Activated CD8-positive, alpha-beta T cell treated with anti-CD3 and anti-CD28 coated beads for 36 hours (primary cell): ENCODE results near the gene MATCAP1. TPM values are rescaled to one million over a fixed set of nuclear protein-coding genes. Genes with fewer than 3 reads are reported as not detected.
A peak's percentile ranks its signal among the peaks of the same experiment; 100 is the strongest.

Source experiments
- ATAC-seq: fragments of 200-7000 bp; cut with Tn5 transposase; one replicate; pipeline ENCODE4 v1.10.0; 2021; ENCODE audit warnings: mild to moderate bottlenecking, moderate library complexity
- CTCF ChIA-PET: fragments of 350-600 bp; sonication (Branson Sonifier 250); formaldehyde crosslinking; loops from one replicate; lab custom pipeline; 2021; ENCODE audit warnings: antibody characterized with exemption; lab: Charles Lee
- POLR2A ChIA-PET: fragments of 350-600 bp; sonication (Branson Sonifier 250); formaldehyde crosslinking; loops from one replicate; lab custom pipeline; 2021; ENCODE audit warnings: antibody characterized with exemption; lab: Charles Lee
- DNase-seq: peaks from one replicate; pipeline ENCODE4 v3.0.0-alpha.2; 2020
- H3K27ac Mint-ChIP-seq: one replicate; pipeline ENCODE4 v1.8.0; 2021; ENCODE audit warnings: mild to moderate bottlenecking, mixed read lengths
- H3K27me3 Mint-ChIP-seq: one replicate; pipeline ENCODE4 v1.8.0; 2021; ENCODE audit warnings: mixed read lengths
- H3K36me3 Mint-ChIP-seq: one replicate; pipeline ENCODE4 v1.8.0; 2021; ENCODE audit warnings: low read depth, mixed read lengths
- H3K4me1 Mint-ChIP-seq: one replicate; pipeline ENCODE4 v1.8.0; 2021; ENCODE audit warnings: low read depth, mixed read lengths
- H3K4me3 Mint-ChIP-seq: one replicate; pipeline ENCODE4 v1.8.0; 2021; ENCODE audit warnings: mild to moderate bottlenecking, moderate library complexity, mixed read lengths
- H3K9me3 Mint-ChIP-seq: one replicate; pipeline ENCODE4 v1.8.0; 2021; ENCODE audit warnings: mixed read lengths
- CTCF ChIP-seq: fragments of 200-600 bp; IDR thresholded peaks from one replicate; pipeline ENCODE4 v1.8.0; 2022; ENCODE audit warnings: antibody characterized with exemption, mild to moderate bottlenecking
- intact Hi-C: fragments of 100-400 bp; cut with micrococcal nuclease; formaldehyde crosslinking; loops from one replicate; pipeline ENCODE4 v1.10.0; 2022
- total RNA-seq, 2 experiments: library from RNA; stranded (reverse); gene quantifications; one replicate each; pipeline ENCODE4 v1.2.3, GENCODE V29; 2021

MATCAP1 gene
- total RNA-seq, 2 experiments from 2014 or later, result 49.5 to 49.9 TPM

- no peak for TF ChIP-seq CTCF
- Mint-ChIP-seq H3K4me3 (peak overlapping the region; percentile 66), H3K9me3 (no peaks in the 10 kb centered on the region), H3K27me3 (peaks cover 27% of the 10 kb centered on the region), H3K36me3 (peaks cover 13% of the 10 kb centered on the region), H3K27ac (no peak overlapping the region), H3K4me1 (peaks cover 43% of the 10 kb centered on the region)
- DNase-seq (no peak), ATAC-seq (no peak)
- ChIA-PET POLR2A (interaction anchor here (0.8 to 2.3 kb wide), 8 partner anchors 23 to 176 kb away, joined by 3 to 5 read pairs (median 3); partner anchors contain the start of gene EXOC3L1), CTCF (interaction anchor here (0.6 to 15.9 kb wide), 69 partner anchors 9 to 267 kb away, joined by 3 to 209 read pairs (median 6); partner anchors contain the start of genes CBFB, CES3, CES4A and EXOC3L1)
- intact Hi-C loops, result loop anchor here (5.0 kb wide), 4 partner anchors 122 to 202 kb away; no protein-coding TSS in a partner anchor
Observed at GRCh38 chr16:67154578-67155294, 29.0 kb downstream of the MATCAP1 start.

DNA sequence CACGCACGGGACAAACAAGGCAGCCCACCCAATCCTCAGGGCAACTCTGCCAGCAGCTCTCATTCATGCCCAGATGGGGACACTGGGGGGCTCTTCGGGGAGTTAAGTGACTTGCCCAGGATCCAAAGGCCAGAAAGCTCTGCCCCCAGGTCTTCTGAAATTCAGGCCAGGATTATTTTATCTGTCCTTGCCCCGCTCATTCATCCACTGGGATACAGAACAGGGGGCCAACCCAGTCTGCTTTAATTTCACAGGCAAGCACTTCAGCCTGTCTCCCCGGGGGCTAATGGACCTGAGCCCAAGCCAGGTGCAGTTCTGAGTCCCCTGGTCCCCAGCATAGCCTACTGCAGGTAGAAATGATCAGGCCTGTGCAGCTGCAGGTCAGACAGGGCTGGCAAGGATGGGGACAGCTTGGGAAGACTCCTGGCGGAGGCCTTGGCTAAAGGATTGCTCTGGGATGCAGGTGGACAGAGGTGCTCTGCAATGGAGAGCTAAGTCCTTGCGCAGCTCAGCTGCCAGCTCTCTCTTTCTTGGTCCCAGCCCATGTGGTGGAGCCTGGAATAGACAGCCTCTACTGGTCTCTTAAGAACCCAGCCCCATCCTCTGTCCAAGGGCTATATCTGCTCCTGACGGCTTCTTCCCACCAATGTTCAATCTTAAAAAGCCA is 32.2 kb downstream of the MATCAP1 start:
- H3K27ac Mint-ChIP-seq, result no peak overlapping the region

GRCh38 chr16:67150833-67151396 is 32.8 kb downstream of the MATCAP1 start, which contains the start of gene B3GNT9:
B3GNT9 (minus strand) TSS chr16:67150998; CDS start chr16:67150485, 513 bp downstream.
- ATAC-seq, result peak; percentile 25
- peaks cover 21% of the 10 kb centered on the region for H3K27me3 Mint-ChIP-seq
- ChIA-PET CTCF (interaction anchor here (1.4 to 15.9 kb wide), 6 partner anchors 9 to 197 kb away, joined by 3 to 209 read pairs (median 7); partner anchors contain the start of genes FBXL8, HSF4, NOL3 and TRADD), POLR2A (interaction anchor here (0.6 to 1.8 kb wide), 7 partner anchors 8 to 208 kb away, joined by 3 to 5 read pairs (median 3); no protein-coding TSS in a partner anchor)
- intact Hi-C loops, result no loop called here
- no peak within 1 kb of the TSS for H3K27ac Mint-ChIP-seq
- peak within 1 kb of the TSS; percentile 63 for H3K4me3 Mint-ChIP-seq
- peaks cover 31% of the 10 kb centered on the region for H3K36me3 Mint-ChIP-seq
- no peak for TF ChIP-seq CTCF
- DNase-seq, result peak; percentile 56
- no peaks in the 10 kb centered on the region for H3K9me3 Mint-ChIP-seq
- peaks cover 19% of the 10 kb centered on the region for H3K4me1 Mint-ChIP-seq

More for the DNA sequence above, 32.2 kb downstream of the MATCAP1 start:
- ATAC-seq, result no peak
- Mint-ChIP-seq H3K4me1 (peaks cover 25% of the 10 kb centered on the region), H3K9me3 (no peaks in the 10 kb centered on the region), H3K4me3 (peak overlapping the region; percentile 63), H3K36me3 (peaks cover 29% of the 10 kb centered on the region), H3K27me3 (peaks cover 27% of the 10 kb centered on the region)
- ChIA-PET POLR2A (interaction anchor here (0.6 to 1.8 kb wide), 7 partner anchors 7 to 209 kb away, joined by 3 to 5 read pairs (median 3); no protein-coding TSS in a partner anchor), CTCF (interaction anchor here (1.0 to 15.9 kb wide), 9 partner anchors 8 to 197 kb away, joined by 3 to 209 read pairs (median 5); partner anchors contain the start of genes CES3, FBXL8, HSF4 and NOL3)
- no peak for TF ChIP-seq CTCF
- no peak for DNase-seq
- intact Hi-C loops, result no loop called here

DNA sequence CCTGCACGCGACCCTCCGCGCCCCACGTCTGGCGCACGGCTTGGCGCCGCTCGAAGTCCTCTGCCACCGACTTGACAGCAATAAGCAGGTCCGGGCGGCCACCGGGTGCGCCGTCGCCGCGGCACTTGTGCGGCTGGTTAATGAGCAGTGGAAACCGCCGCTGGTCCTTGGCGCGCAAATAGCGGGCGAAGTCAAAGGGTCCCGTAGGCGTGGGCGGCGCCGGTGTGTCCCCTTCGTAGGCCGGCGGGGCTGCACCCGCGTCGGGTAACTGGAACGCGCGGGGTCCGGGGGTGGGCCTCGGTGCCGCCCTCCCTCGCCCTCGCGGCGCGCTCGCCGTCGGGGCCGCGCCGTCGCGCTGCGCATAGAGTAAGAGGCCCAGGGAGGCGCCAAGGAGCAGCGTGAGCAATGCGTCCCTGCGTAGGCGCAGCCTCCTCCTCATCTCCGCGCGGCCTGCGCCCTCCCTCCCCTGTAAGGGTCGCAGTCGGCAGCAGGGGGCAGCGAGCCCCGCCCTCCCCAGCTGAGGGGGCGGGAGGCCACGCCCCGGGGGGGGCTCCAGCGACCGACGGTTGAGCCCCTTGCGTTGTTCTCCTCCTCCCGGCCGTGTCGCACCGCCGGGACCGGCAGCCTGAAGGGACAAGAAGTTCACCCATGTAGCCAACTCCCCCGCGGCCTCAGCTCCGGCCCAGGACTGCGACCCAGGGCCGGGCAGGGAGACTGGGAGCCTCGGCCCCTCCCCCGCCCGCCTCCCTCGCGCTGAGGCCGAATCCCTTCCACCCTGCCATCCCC is 33.5 kb downstream of the MATCAP1 start:
- TF ChIP-seq CTCF, result peak; percentile 43
- CTCF ChIA-PET, result interaction anchor here (0.8 to 15.9 kb wide), 6 partner anchors 9 to 196 kb away, joined by 3 to 209 read pairs (median 6); partner anchors contain the start of genes FBXL8, HSF4, NOL3 and TRADD
- ATAC-seq, result peak; percentile 80
- DNase-seq, result peak; percentile 74
- H3K4me3 Mint-ChIP-seq, result peak overlapping the region; percentile 3
- intact Hi-C loops, result no loop called here
- H3K27me3 Mint-ChIP-seq, result peaks cover 21% of the 10 kb centered on the region
- no peak overlapping the region for H3K27ac Mint-ChIP-seq
- no peaks in the 10 kb centered on the region for H3K9me3 Mint-ChIP-seq
- peaks cover 17% of the 10 kb centered on the region for H3K4me1 Mint-ChIP-seq
- POLR2A ChIA-PET, result interaction anchor here (0.9 to 1.8 kb wide), 8 partner anchors 8 to 207 kb away, joined by 3 to 5 read pairs (median 3); no protein-coding TSS in a partner anchor
- H3K36me3 Mint-ChIP-seq, result peaks cover 35% of the 10 kb centered on the region
